SJSA1 (cell line): ENCODE results near the gene SHISA5. TPM values are rescaled to one million over a fixed set of nuclear protein-coding genes. Genes with fewer than 3 reads are reported as not detected.
"Not testable (repeated sequence)": the region's sequence is repeated elsewhere in the genome, so short reads cannot be mapped to it uniquely, and the experiment has no call there.

Experiments
- DNase-seq, 2 experiments: peaks; one replicate each; pipeline ENCODE4 v3.0.0-alpha.2; 2015 to 2020; ENCODE audit warnings: low spot score in 2 of 2, low read depth in 1 of 2
- H3K27ac ChIP-seq: fragments of 250-450 bp; sonication (Bioruptor Pico); 2 replicates; pipeline ENCODE4 v1.5.1; 2020; ENCODE audit warnings: mild to moderate bottlenecking, moderate library complexity
- H3K27me3 ChIP-seq: fragments of 250-450 bp; sonication (Bioruptor Pico); replicated peaks from 2 replicates; pipeline ENCODE4 v1.5.1; 2020; ENCODE audit warnings: mild to moderate bottlenecking, moderate library complexity
- H3K36me3 ChIP-seq: fragments of 250-450 bp; sonication (Bioruptor Pico); 2 replicates; pipeline ENCODE4 v1.5.1; 2020; ENCODE audit warnings: mild to moderate bottlenecking
- H3K4me1 ChIP-seq: fragments of 250-450 bp; sonication (Bioruptor Pico); replicated peaks from 2 replicates; pipeline ENCODE4 v1.6.1; 2021; ENCODE audit warnings: mild to moderate bottlenecking
- H3K4me3 ChIP-seq: fragments of 250-450 bp; sonication (Bioruptor Pico); 2 replicates; pipeline ENCODE4 v1.5.1; 2020; ENCODE audit warnings: mild to moderate bottlenecking
- H3K9me3 ChIP-seq: fragments of 250-450 bp; sonication (Bioruptor Pico); replicated peaks from 2 replicates; pipeline ENCODE4 v1.5.1; 2020; ENCODE audit warnings: mild to moderate bottlenecking
- total RNA-seq: library from RNA; depleted of rRNA; stranded (reverse); fragments of >200 nt; shearing (Covaris generic); gene quantifications from 2 replicates; pipeline ENCODE4 v1.2.3, GENCODE V29; 2014

Gene SHISA5
- total RNA-seq, 1 experiment from 2014 or later = 105 TPM

- Histone ChIP-seq H3K27ac (no peak overlapping the region), H3K4me1 (no peaks in the 10 kb centered on the region), H3K9me3 (no peaks in the 10 kb centered on the region), H3K27me3 (no peaks in the 10 kb centered on the region), H3K4me3 (no peak overlapping the region), H3K36me3 (no peaks in the 10 kb centered on the region)
- DNase-seq = no peak
Measured at GRCh38 chr3:48478626-48479555, 25.1 kb downstream of the SHISA5 start.

GRCh38 chr3:48477959-48478520 lies 25.9 kb downstream of the SHISA5 start:
- Histone ChIP-seq H3K36me3 (no peaks in the 10 kb centered on the region), H3K27me3 (no peaks in the 10 kb centered on the region), H3K27ac (no peak overlapping the region), H3K4me1 (peaks cover 5% of the 10 kb centered on the region), H3K4me3 (no peak overlapping the region), H3K9me3 (no peaks in the 10 kb centered on the region)
- DNase-seq = no peak

GRCh38 chr3:48476426-48477053 lies 27.4 kb downstream of the SHISA5 start:
- Histone ChIP-seq H3K4me1 (peaks cover 11% of the 10 kb centered on the region), H3K27me3 (no peaks in the 10 kb centered on the region), H3K4me3 (no peak overlapping the region), H3K9me3 (no peaks in the 10 kb centered on the region), H3K27ac (no peak overlapping the region), H3K36me3 (0 out of 2 replicates have a peak, but pooled peaks cover 3% of the 10 kb centered on the region)
- DNase-seq = no peak

- no peak overlapping the region for H3K27ac ChIP-seq
- no peak for DNase-seq
- H3K9me3 ChIP-seq = no peaks in the 10 kb centered on the region
- H3K27me3 ChIP-seq = no peaks in the 10 kb centered on the region
- no peak overlapping the region for H3K4me3 ChIP-seq
- peaks cover 12% of the 10 kb centered on the region for H3K4me1 ChIP-seq
- H3K36me3 ChIP-seq = peaks cover 7% of the 10 kb centered on the region; the same call in 1 of the 2 replicates
Measured at GRCh38 chr3:48475188-48475587, 28.8 kb downstream of the SHISA5 start.

- no peak overlapping the region for H3K4me3 ChIP-seq
- no peak for DNase-seq
Measured at GRCh38 chr3:48474619-48475018, 29.4 kb downstream of the SHISA5 start.

GRCh38 chr3:48474031-48474430 lies 29.9 kb downstream of the SHISA5 start:
- Histone ChIP-seq H3K4me1 (peaks cover 12% of the 10 kb centered on the region), H3K36me3 (peaks cover 19% of the 10 kb centered on the region; the same call in 1 of the 2 replicates)
- not testable (repeated sequence) for DNase-seq, H3K4me3 ChIP-seq, H3K27me3 ChIP-seq, H3K9me3 ChIP-seq, H3K27ac ChIP-seq

More at GRCh38 chr3:48474619-48475018, 29.4 kb downstream of the SHISA5 start:
- no peaks in the 10 kb centered on the region for H3K27me3 ChIP-seq
- no peak overlapping the region for H3K27ac ChIP-seq
- peaks cover 12% of the 10 kb centered on the region for H3K4me1 ChIP-seq
- peaks cover 13% of the 10 kb centered on the region; the same call in 1 of the 2 replicates for H3K36me3 ChIP-seq
- H3K9me3 ChIP-seq = no peaks in the 10 kb centered on the region

- DNase-seq = no peak
- H3K4me1 ChIP-seq = peaks cover 12% of the 10 kb centered on the region
- H3K27me3 ChIP-seq = no peaks in the 10 kb centered on the region
Measured at GRCh38 chr3:48473617-48473952, 30.4 kb downstream of the SHISA5 start.

GRCh38 chr3:48472923-48473616 lies 30.9 kb downstream of the SHISA5 start:
- Histone ChIP-seq H3K36me3 (peaks cover 28% of the 10 kb centered on the region), H3K27ac (peak overlapping the region; percentile 94), H3K9me3 (no peaks in the 10 kb centered on the region), H3K27me3 (no peaks in the 10 kb centered on the region), H3K4me1 (peaks cover 12% of the 10 kb centered on the region), H3K4me3 (peak overlapping the region; percentile 53)
- DNase-seq = peak; percentile 92 to 93

More at GRCh38 chr3:48473617-48473952, 30.4 kb downstream of the SHISA5 start:
- Histone ChIP-seq H3K9me3 (no peaks in the 10 kb centered on the region), H3K36me3 (peaks cover 23% of the 10 kb centered on the region), H3K4me3 (no peak overlapping the region), H3K27ac (peak overlapping the region; percentile 94; the same call in 1 of the 2 replicates)

- DNase-seq = no peak
- Histone ChIP-seq H3K4me3 (peak overlapping the region; percentile 53), H3K9me3 (no peaks in the 10 kb centered on the region), H3K27ac (peak overlapping the region; percentile 94), H3K36me3 (peaks cover 33% of the 10 kb centered on the region), H3K27me3 (no peaks in the 10 kb centered on the region), H3K4me1 (peaks cover 14% of the 10 kb centered on the region)
Measured at GRCh38 chr3:48472673-48472922, 31.4 kb downstream of the SHISA5 start.

GRCh38 chr3:48470286-48470685 lies 33.7 kb downstream of the SHISA5 start:
- Histone ChIP-seq H3K9me3 (no peaks in the 10 kb centered on the region), H3K27ac (no peak overlapping the region), H3K27me3 (no peaks in the 10 kb centered on the region), H3K4me1 (peaks cover 37% of the 10 kb centered on the region), H3K4me3 (no peak overlapping the region), H3K36me3 (peaks cover 54% of the 10 kb centered on the region)
- DNase-seq = no peak

GRCh38 chr3:48469046-48469915 lies 34.7 kb downstream of the SHISA5 start:
- peaks cover 40% of the 10 kb centered on the region for H3K4me1 ChIP-seq
- no peaks in the 10 kb centered on the region for H3K9me3 ChIP-seq
- H3K27me3 ChIP-seq = no peaks in the 10 kb centered on the region
- H3K4me3 ChIP-seq = no peak overlapping the region
- H3K27ac ChIP-seq = no peak overlapping the region
- peaks cover 64% of the 10 kb centered on the region for H3K36me3 ChIP-seq
- DNase-seq = no peak

GRCh38 chr3:48468329-48468731 lies 35.6 kb downstream of the SHISA5 start:
- no peaks in the 10 kb centered on the region for H3K9me3 ChIP-seq
- H3K4me1 ChIP-seq = peaks cover 38% of the 10 kb centered on the region
- H3K36me3 ChIP-seq = peaks cover 68% of the 10 kb centered on the region
- no peak overlapping the region for H3K27ac ChIP-seq
- no peak overlapping the region for H3K4me3 ChIP-seq
- no peaks in the 10 kb centered on the region for H3K27me3 ChIP-seq
- DNase-seq = no peak
